ENCODE data around the gene FAH. TPM values are rescaled to one million over a fixed set of nuclear protein-coding genes. Genes with fewer than 3 reads are reported as not detected.

FAH gene
- polyA plus RNA-seq, 1 donor (not counting 4 experiments of a cell fraction or from before 2014, with no cell fraction given): 29.4 TPM

GRCh38 chr15:80118956-80119355 is 33.8 kb upstream of the FAH start:
- FAIRE-seq: no peak
- no peak overlapping the region for H3K4me2 ChIP-seq (ENCODE audit: control insufficient read depth, extremely low read depth, insufficient read depth, low read depth, low read length)
- H3K9me1 ChIP-seq (ENCODE audit: control insufficient read depth, extremely low read depth, insufficient read depth, low read length): no peaks in the 10 kb centered on the region
- H3K4me1 ChIP-seq (ENCODE audit: control insufficient read depth, extremely low read depth, insufficient read depth, low read length): no peaks in the 10 kb centered on the region
- peaks cover 24% of the 10 kb centered on the region for H3K79me2 ChIP-seq (ENCODE audit: control insufficient read depth, insufficient read depth, low read length)
- no peaks in the 10 kb centered on the region for H4K20me1 ChIP-seq (ENCODE audit: control insufficient read depth, extremely low read depth, insufficient read depth, low read length)
- dilution Hi-C loops (cut with MboI; ENCODE audit: extremely low pct_ligation_motif_present, low sequenced_read_pairs): no loop called here
- H3K36me3 ChIP-seq (ENCODE audit: control insufficient read depth in 2 of 2, extremely low read depth in 1 of 2, insufficient read depth in 2 of 2, low read length in 2 of 2): peaks cover 0 to 4% of the 10 kb centered on the region in 2 experiments
- no peak overlapping the region for H3K4me3 ChIP-seq (ENCODE audit: control insufficient read depth in 2 of 3, extremely low read depth in 1 of 3, insufficient read depth in 2 of 3, low read depth in 1 of 3, low read length in 3 of 3)
- no peaks in the 10 kb centered on the region for H3K27me3 ChIP-seq (ENCODE audit: control insufficient read depth, extremely low read depth, insufficient read depth, low read length)
- TF ChIP-seq EZH2 (IDR thresholded peaks at IDR 0.05; ENCODE audit: low read length) (no peak), CTCF (optimal IDR thresholded peaks at IDR 0.05 in 1 of 3, IDR thresholded peaks at IDR 0.05 in 1 of 3, conservative IDR thresholded peaks at IDR 0.05 in 1 of 3; ENCODE audit: extremely low read depth in 1 of 3, insufficient read depth in 2 of 3, low read length in 3 of 3) (no peak)
- H3K27ac ChIP-seq (ENCODE audit: control insufficient read depth, insufficient read depth, low read length): no peak overlapping the region
- DNase-seq (ENCODE audit: low read depth, low spot score): no peak
- no peak overlapping the region for H3K9ac ChIP-seq (ENCODE audit: control insufficient read depth, extremely low read depth, insufficient read depth, low read length)
- no peak overlapping the region for H2AFZ ChIP-seq (ENCODE audit: control insufficient read depth, low read length)
- no peaks in the 10 kb centered on the region for H3K9me3 ChIP-seq (ENCODE audit: control insufficient read depth, low read depth, low read length)

- no peak for FAIRE-seq
- Histone ChIP-seq H3K4me2 (ENCODE audit: control insufficient read depth, extremely low read depth, insufficient read depth, low read depth, low read length) (no peak overlapping the region), H2AFZ (ENCODE audit: control insufficient read depth, low read length) (no peak overlapping the region), H4K20me1 (ENCODE audit: control insufficient read depth, extremely low read depth, insufficient read depth, low read length) (no peaks in the 10 kb centered on the region), H3K27me3 (ENCODE audit: control insufficient read depth, extremely low read depth, insufficient read depth, low read length) (no peaks in the 10 kb centered on the region), H3K9me3 (ENCODE audit: control insufficient read depth, low read depth, low read length) (no peaks in the 10 kb centered on the region), H3K9ac (ENCODE audit: control insufficient read depth, extremely low read depth, insufficient read depth, low read length) (no peak overlapping the region), H3K4me3 (ENCODE audit: control insufficient read depth in 2 of 3, extremely low read depth in 1 of 3, insufficient read depth in 2 of 3, low read depth in 1 of 3, low read length in 3 of 3) (no peak overlapping the region), H3K9me1 (ENCODE audit: control insufficient read depth, extremely low read depth, insufficient read depth, low read length) (no peaks in the 10 kb centered on the region), H3K36me3 (ENCODE audit: control insufficient read depth in 2 of 2, extremely low read depth in 1 of 2, insufficient read depth in 2 of 2, low read length in 2 of 2) (peaks cover 2 to 4% of the 10 kb centered on the region in 2 experiments), H3K27ac (ENCODE audit: control insufficient read depth, insufficient read depth, low read length) (no peak overlapping the region), H3K79me2 (ENCODE audit: control insufficient read depth, insufficient read depth, low read length) (peaks cover 15% of the 10 kb centered on the region), H3K4me1 (ENCODE audit: control insufficient read depth, extremely low read depth, insufficient read depth, low read length) (no peaks in the 10 kb centered on the region)
- dilution Hi-C loops (cut with MboI; ENCODE audit: extremely low pct_ligation_motif_present, low sequenced_read_pairs): no loop called here
- DNase-seq (ENCODE audit: low read depth, low spot score): no peak
- TF ChIP-seq EZH2 (IDR thresholded peaks at IDR 0.05; ENCODE audit: low read length) (no peak), CTCF (optimal IDR thresholded peaks at IDR 0.05 in 1 of 3, IDR thresholded peaks at IDR 0.05 in 1 of 3, conservative IDR thresholded peaks at IDR 0.05 in 1 of 3; ENCODE audit: extremely low read depth in 1 of 3, insufficient read depth in 2 of 3, low read length in 3 of 3) (no peak)
Observed at GRCh38 chr15:80120636-80121035, 32.2 kb upstream of the FAH start.

All from keratinocyte (primary cell).